Measurements from ENCODE around the gene CD47.

DNA sequence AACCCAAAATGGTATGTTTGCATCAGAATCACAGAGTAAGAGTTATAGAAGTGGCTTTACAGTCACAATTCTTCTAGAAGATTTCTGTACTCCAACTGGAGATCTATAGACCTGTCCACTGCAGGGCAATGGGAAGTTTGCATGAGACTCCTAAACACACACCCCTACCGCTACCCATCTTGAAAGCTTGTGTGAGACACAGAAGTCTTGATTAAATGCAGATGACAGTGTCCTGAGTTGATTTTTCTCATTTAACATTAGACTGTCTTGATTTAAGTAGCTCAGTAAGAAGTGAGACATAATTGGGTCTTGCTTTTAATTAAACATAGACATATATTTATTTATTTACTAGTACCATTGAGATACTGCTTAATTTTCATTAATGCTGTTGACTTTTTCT is 54.4 kb downstream of the CD47 start:
- TF ChIP-seq, protein P1, sequence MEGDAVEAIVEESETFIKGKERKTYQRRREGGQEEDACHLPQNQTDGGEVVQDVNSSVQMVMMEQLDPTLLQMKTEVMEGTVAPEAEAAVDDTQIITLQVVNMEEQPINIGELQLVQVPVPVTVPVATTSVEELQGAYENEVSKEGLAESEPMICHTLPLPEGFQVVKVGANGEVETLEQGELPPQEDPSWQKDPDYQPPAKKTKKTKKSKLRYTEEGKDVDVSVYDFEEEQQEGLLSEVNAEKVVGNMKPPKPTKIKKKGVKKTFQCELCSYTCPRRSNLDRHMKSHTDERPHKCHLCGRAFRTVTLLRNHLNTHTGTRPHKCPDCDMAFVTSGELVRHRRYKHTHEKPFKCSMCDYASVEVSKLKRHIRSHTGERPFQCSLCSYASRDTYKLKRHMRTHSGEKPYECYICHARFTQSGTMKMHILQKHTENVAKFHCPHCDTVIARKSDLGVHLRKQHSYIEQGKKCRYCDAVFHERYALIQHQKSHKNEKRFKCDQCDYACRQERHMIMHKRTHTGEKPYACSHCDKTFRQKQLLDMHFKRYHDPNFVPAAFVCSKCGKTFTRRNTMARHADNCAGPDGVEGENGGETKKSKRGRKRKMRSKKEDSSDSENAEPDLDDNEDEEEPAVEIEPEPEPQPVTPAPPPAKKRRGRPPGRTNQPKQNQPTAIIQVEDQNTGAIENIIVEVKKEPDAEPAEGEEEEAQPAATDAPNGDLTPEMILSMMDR (IDR thresholded peaks at IDR 0.05) = no peak
- TF ChIP-seq EZH2 (IDR thresholded peaks at IDR 0.05; ENCODE audit: borderline replicate concordance, insufficient read depth, low read depth, low read length, poor library complexity, severe bottlenecking) = no peak
